ENCODE data around the gene ADAD2.
A peak's percentile ranks its signal among the peaks of the same experiment; 100 is the strongest.

ADAD2 gene

GRCh38 chr16:84184775-84185174 lies 6.2 kb upstream of the ADAD2 start:
- TF ChIP-seq ZC3H10 (CRISPR knock-in tag; IDR thresholded peaks at IDR 0.05) (no peak), ZNF8 (CRISPR knock-in tag; IDR thresholded peaks at IDR 0.05) (no peak), ESRRG (CRISPR knock-in tag; IDR thresholded peaks at IDR 0.05) (no peak), TOX (CRISPR knock-in tag; IDR thresholded peaks at IDR 0.05; ENCODE audit: borderline replicate concordance) (no peak), ZNF565 (CRISPR knock-in tag; conservative IDR thresholded peaks at IDR 0.05; ENCODE audit: low read depth) (no peak), TCF4 (CRISPR knock-in tag; IDR thresholded peaks at IDR 0.05; ENCODE audit: borderline replicate concordance) (no peak), ARNTL (CRISPR knock-in tag; IDR thresholded peaks at IDR 0.05; ENCODE audit: borderline replicate concordance, low read depth) (no peak), RARB (CRISPR knock-in tag; IDR thresholded peaks at IDR 0.05) (no peak), GLIS3 (CRISPR knock-in tag; IDR thresholded peaks at IDR 0.05) (no peak), ZFP3 (CRISPR knock-in tag; IDR thresholded peaks at IDR 0.05) (no peak), PPARA (CRISPR knock-in tag; IDR thresholded peaks at IDR 0.05; ENCODE audit: borderline replicate concordance) (no peak), POU6F1 (CRISPR knock-in tag; IDR thresholded peaks at IDR 0.05; ENCODE audit: borderline replicate concordance, low read depth) (no peak), SNAI2 (CRISPR knock-in tag; IDR thresholded peaks at IDR 0.05) (no peak), CSDC2 (CRISPR knock-in tag; IDR thresholded peaks at IDR 0.05) (no peak), ZNF70 (CRISPR knock-in tag; IDR thresholded peaks at IDR 0.05) (no peak), CREB5 (CRISPR knock-in tag; IDR thresholded peaks at IDR 0.05; ENCODE audit: low read depth) (no peak)
- TF ChIP-seq, protein P1, sequence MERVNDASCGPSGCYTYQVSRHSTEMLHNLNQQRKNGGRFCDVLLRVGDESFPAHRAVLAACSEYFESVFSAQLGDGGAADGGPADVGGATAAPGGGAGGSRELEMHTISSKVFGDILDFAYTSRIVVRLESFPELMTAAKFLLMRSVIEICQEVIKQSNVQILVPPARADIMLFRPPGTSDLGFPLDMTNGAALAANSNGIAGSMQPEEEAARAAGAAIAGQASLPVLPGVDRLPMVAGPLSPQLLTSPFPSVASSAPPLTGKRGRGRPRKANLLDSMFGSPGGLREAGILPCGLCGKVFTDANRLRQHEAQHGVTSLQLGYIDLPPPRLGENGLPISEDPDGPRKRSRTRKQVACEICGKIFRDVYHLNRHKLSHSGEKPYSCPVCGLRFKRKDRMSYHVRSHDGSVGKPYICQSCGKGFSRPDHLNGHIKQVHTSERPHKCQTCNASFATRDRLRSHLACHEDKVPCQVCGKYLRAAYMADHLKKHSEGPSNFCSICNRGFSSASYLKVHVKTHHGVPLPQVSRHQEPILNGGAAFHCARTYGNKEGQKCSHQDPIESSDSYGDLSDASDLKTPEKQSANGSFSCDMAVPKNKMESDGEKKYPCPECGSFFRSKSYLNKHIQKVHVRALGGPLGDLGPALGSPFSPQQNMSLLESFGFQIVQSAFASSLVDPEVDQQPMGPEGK (CRISPR knock-in tag; IDR thresholded peaks at IDR 0.05; ENCODE audit: borderline replicate concordance): no peak
- TF ChIP-seq, protein P2, sequence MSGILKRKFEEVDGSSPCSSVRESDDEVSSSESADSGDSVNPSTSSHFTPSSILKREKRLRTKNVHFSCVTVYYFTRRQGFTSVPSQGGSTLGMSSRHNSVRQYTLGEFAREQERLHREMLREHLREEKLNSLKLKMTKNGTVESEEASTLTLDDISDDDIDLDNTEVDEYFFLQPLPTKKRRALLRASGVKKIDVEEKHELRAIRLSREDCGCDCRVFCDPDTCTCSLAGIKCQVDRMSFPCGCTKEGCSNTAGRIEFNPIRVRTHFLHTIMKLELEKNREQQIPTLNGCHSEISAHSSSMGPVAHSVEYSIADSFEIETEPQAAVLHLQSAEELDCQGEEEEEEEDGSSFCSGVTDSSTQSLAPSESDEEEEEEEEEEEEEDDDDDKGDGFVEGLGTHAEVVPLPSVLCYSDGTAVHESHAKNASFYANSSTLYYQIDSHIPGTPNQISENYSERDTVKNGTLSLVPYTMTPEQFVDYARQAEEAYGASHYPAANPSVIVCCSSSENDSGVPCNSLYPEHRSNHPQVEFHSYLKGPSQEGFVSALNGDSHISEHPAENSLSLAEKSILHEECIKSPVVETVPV (CRISPR knock-in tag; IDR thresholded peaks at IDR 0.05): no peak
- TF ChIP-seq, protein P3, sequence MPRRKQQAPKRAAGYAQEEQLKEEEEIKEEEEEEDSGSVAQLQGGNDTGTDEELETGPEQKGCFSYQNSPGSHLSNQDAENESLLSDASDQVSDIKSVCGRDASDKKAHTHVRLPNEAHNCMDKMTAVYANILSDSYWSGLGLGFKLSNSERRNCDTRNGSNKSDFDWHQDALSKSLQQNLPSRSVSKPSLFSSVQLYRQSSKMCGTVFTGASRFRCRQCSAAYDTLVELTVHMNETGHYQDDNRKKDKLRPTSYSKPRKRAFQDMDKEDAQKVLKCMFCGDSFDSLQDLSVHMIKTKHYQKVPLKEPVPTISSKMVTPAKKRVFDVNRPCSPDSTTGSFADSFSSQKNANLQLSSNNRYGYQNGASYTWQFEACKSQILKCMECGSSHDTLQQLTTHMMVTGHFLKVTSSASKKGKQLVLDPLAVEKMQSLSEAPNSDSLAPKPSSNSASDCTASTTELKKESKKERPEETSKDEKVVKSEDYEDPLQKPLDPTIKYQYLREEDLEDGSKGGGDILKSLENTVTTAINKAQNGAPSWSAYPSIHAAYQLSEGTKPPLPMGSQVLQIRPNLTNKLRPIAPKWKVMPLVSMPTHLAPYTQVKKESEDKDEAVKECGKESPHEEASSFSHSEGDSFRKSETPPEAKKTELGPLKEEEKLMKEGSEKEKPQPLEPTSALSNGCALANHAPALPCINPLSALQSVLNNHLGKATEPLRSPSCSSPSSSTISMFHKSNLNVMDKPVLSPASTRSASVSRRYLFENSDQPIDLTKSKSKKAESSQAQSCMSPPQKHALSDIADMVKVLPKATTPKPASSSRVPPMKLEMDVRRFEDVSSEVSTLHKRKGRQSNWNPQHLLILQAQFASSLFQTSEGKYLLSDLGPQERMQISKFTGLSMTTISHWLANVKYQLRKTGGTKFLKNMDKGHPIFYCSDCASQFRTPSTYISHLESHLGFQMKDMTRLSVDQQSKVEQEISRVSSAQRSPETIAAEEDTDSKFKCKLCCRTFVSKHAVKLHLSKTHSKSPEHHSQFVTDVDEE (CRISPR knock-in tag; IDR thresholded peaks at IDR 0.05): no peak

GRCh38 chr16:84186685-84187437 lies 4.1 kb upstream of the ADAD2 start, which contains the start of gene TAF1C:
Gene TAF1C (minus strand): TSS chr16:84187057. CDS start chr16:84184988, 2,069 bp downstream.
- peak; percentile 96 for ATAC-seq
- TF ChIP-seq CSDC2 (CRISPR knock-in tag; IDR thresholded peaks at IDR 0.05) (0 out of 2 replicates have a peak, but pooled peaks have one; percentile 67), ZFP3 (CRISPR knock-in tag; IDR thresholded peaks at IDR 0.05) (0 out of 2 replicates have a peak, but pooled peaks have one; percentile 40), ARNTL (CRISPR knock-in tag; IDR thresholded peaks at IDR 0.05; ENCODE audit: borderline replicate concordance, low read depth) (no peak)
- TF ChIP-seq, protein P3 (CRISPR knock-in tag; IDR thresholded peaks at IDR 0.05): peak; percentile 53; the same call in 1 of the 2 replicates

More at GRCh38 chr16:84184775-84185174, 6.2 kb upstream of the ADAD2 start:
- no peak for ATAC-seq
